CD4-positive, alpha-beta T cell treated with Interleukin-21 for 1 hour (primary cell): ENCODE measurements around the gene SLITRK5.

Source experiments
- DNase-seq: peaks from one replicate; pipeline ENCODE4 v3.0.0-alpha.2; 2020

SLITRK5 gene

GRCh38 chr13:87671031-87671752 is at the start of gene SLITRK5:
Gene SLITRK5 (plus strand): TSS chr13:87671371. CDS start chr13:87675389, 4,018 bp downstream.
- DNase-seq, result peak; percentile 41

GRCh38 chr13:87622971-87623370 is 48.2 kb upstream of the SLITRK5 start:
- DNase-seq, result no peak

GRCh38 chr13:87656306-87656705 is 14.9 kb upstream of the SLITRK5 start:
- DNase-seq, result no peak

GRCh38 chr13:87661471-87661870 is 9.7 kb upstream of the SLITRK5 start:
- DNase-seq, result no peak

GRCh38 chr13:87666831-87667230 is 4.3 kb upstream of the SLITRK5 start:
- DNase-seq, result no peak

GRCh38 chr13:87667686-87668085 is 3.5 kb upstream of the SLITRK5 start:
- no peak for DNase-seq

GRCh38 chr13:87669379-87669978 is 1.7 kb upstream of the SLITRK5 start:
- DNase-seq, result no peak

- DNase-seq, result no peak
These were observed 808 bp downstream of the SLITRK5 start for GRCh38 chr13:87671753-87672605.

- DNase-seq, result no peak
These were observed 3.1 kb downstream of the SLITRK5 start for GRCh38 chr13:87674247-87674738.

- no peak for DNase-seq
These were observed 4.7 kb downstream of the SLITRK5 start for GRCh38 chr13:87675851-87676250.

- no peak for DNase-seq
These were observed 5.3 kb downstream of the SLITRK5 start for GRCh38 chr13:87676254-87677042.

- no peak for DNase-seq
These were observed 5.9 kb downstream of the SLITRK5 start for GRCh38 chr13:87677043-87677495.

- no peak for DNase-seq
These were observed 6.6 kb downstream of the SLITRK5 start for GRCh38 chr13:87677496-87678371.

GRCh38 chr13:87678372-87678752 is 7.2 kb downstream of the SLITRK5 start:
- no peak for DNase-seq

GRCh38 chr13:87680298-87680697 is 9.1 kb downstream of the SLITRK5 start:
- no peak for DNase-seq

GRCh38 chr13:87684850-87685742 is 13.9 kb downstream of the SLITRK5 start:
- DNase-seq, result no peak

GRCh38 chr13:87696458-87696857 is 25.3 kb downstream of the SLITRK5 start:
- DNase-seq, result no peak

- DNase-seq, result no peak
These were observed 27.1 kb downstream of the SLITRK5 start for GRCh38 chr13:87698268-87698667.

- no peak for DNase-seq
These were observed 38.8 kb downstream of the SLITRK5 start for GRCh38 chr13:87709947-87710346.

- no peak for DNase-seq
These were observed 40.8 kb downstream of the SLITRK5 start for GRCh38 chr13:87712012-87712411.
